Neural cell (in vitro differentiated cells): ENCODE data around the gene ENTPD8. TPM values are rescaled to one million over a fixed set of nuclear protein-coding genes. Genes with fewer than 3 reads are reported as not detected.

Experiments
- H2AFZ ChIP-seq: fragments of 200-600, 300-800 bp; sonication (generic), shearing (Covaris generic); 2 replicates; pipeline ENCODE4 v1.6.0; 2014; ENCODE audit warnings: low read depth, mild to moderate bottlenecking, antibody characterized with exemption, low read length, moderate library complexity
- H3F3A ChIP-seq: fragments of 200-600 bp; shearing (Covaris generic); 2 replicates; pipeline ENCODE4 v1.6.1; 2016; ENCODE audit warnings: mild to moderate bottlenecking, moderate library complexity, mixed read lengths, antibody characterized with exemption, low read length; ENCODE audit not compliant: insufficient read depth, poor library complexity, severe bottlenecking
- H3K27ac ChIP-seq: fragments of 200-600, 300-800 bp; sonication (generic), shearing (Covaris generic); 2 replicates; pipeline ENCODE4 v1.5.1; 2014; ENCODE audit warnings: mild to moderate bottlenecking, low read length, moderate library complexity
- H3K27me3 ChIP-seq: fragments of 300-800, 200-600 bp; sonication (generic), shearing (Covaris generic); 2 replicates; pipeline ENCODE4 v1.6.0; 2014; ENCODE audit warnings: mild to moderate bottlenecking, low read depth, low read length, moderate library complexity; ENCODE audit not compliant: insufficient read depth
- H3K36me3 ChIP-seq: fragments of 300-800, 200-600 bp; sonication (generic), shearing (Covaris generic); 2 replicates; pipeline ENCODE4 v1.5.1; 2014; ENCODE audit warnings: mild to moderate bottlenecking, antibody characterized with exemption, low read length, moderate library complexity; ENCODE audit not compliant: insufficient read depth
- H3K4me2 ChIP-seq: fragments of 300-800, 200-600 bp; sonication (generic), shearing (Covaris generic); 2 replicates; pipeline ENCODE4 v1.6.0; 2014; ENCODE audit warnings: mild to moderate bottlenecking, low read length
- H3K4me3 ChIP-seq: fragments of 300-800, 200-600 bp; sonication (generic), shearing (Covaris generic); 2 replicates; pipeline ENCODE4 v1.5.1; 2014; ENCODE audit warnings: mild to moderate bottlenecking, low read length, moderate library complexity
- H3K79me2 ChIP-seq: fragments of 200-600 bp; shearing (Covaris generic); replicated peaks from 2 replicates; pipeline ENCODE4 v1.6.0; 2014; ENCODE audit warnings: mild to moderate bottlenecking, low read length, moderate library complexity; ENCODE audit not compliant: insufficient read depth
- H3K9ac ChIP-seq: fragments of 300-800, 200-600 bp; sonication (generic), shearing (Covaris generic); 2 replicates; pipeline ENCODE4 v1.6.1; 2016; ENCODE audit warnings: mild to moderate bottlenecking, low read length, mixed read lengths
- H3K9me2 ChIP-seq: fragments of 200-600 bp; shearing (Covaris generic); 2 replicates; pipeline ENCODE4 v1.6.1; 2016; ENCODE audit warnings: mild to moderate bottlenecking, low read length, mixed read lengths; ENCODE audit not compliant: insufficient read depth
- H3K9me3 ChIP-seq: fragments of 200-600, 300-800 bp; sonication (generic), shearing (Covaris generic); 2 replicates; pipeline ENCODE4 v1.6.1; 2016; ENCODE audit warnings: mild to moderate bottlenecking, mixed run types, low read length, moderate library complexity, mixed read lengths
- H4K20me1 ChIP-seq: fragments of 200-600 bp; shearing (Covaris generic); 2 replicates; pipeline ENCODE4 v1.6.1; 2016; ENCODE audit warnings: mild to moderate bottlenecking, mixed run types; ENCODE audit not compliant: insufficient read depth
- CTCF ChIP-seq: fragments of 450-650 bp; IDR thresholded peaks from 2 replicates; pipeline ENCODE4 v1.5.1; 2014; ENCODE audit warnings: antibody characterized with exemption, mild to moderate bottlenecking, moderate library complexity; ENCODE audit not compliant: poor library complexity, severe bottlenecking
- EP300 ChIP-seq: fragments of 450-650 bp; conservative IDR thresholded peaks from 2 replicates; pipeline ENCODE4 v1.6.1; 2014; ENCODE audit warnings: antibody characterized with exemption, mild to moderate bottlenecking, moderate library complexity; ENCODE audit not compliant: poor library complexity, severe bottlenecking
- EZH2 ChIP-seq: fragments of 200-600, 300-800 bp; shearing (Covaris generic), sonication (generic); IDR thresholded peaks from 2 replicates; pipeline ENCODE4 v1.6.1; 2014; ENCODE audit warnings: antibody characterized with exemption, low read length, borderline replicate concordance, mild to moderate bottlenecking; ENCODE audit not compliant: insufficient read depth, poor library complexity, severe bottlenecking
- MXI1 ChIP-seq: fragments of 450-650 bp; conservative IDR thresholded peaks from 2 replicates; pipeline ENCODE4 v1.6.1; 2014; ENCODE audit warnings: antibody characterized with exemption, mild to moderate bottlenecking; ENCODE audit not compliant: poor library complexity, severe bottlenecking
- POLR2AphosphoS5 ChIP-seq: IDR thresholded peaks from 2 replicates; pipeline ENCODE4 v1.6.1; 2012
- RAD21 ChIP-seq: fragments of 450-650 bp; conservative IDR thresholded peaks from 2 replicates; pipeline ENCODE4 v1.6.1; 2014; ENCODE audit warnings: antibody characterized with exemption, mild to moderate bottlenecking, moderate library complexity
- REST ChIP-seq: IDR thresholded peaks from 2 replicates; pipeline ENCODE4 v1.6.1; 2012; ENCODE audit warnings: borderline replicate concordance
- SMC3 ChIP-seq: fragments of 450-650 bp; conservative IDR thresholded peaks from 2 replicates; pipeline ENCODE4 v1.6.1; 2014; ENCODE audit warnings: antibody characterized with exemption, mild to moderate bottlenecking, moderate library complexity; ENCODE audit not compliant: poor library complexity
- TAF1 ChIP-seq: IDR thresholded peaks from 2 replicates; pipeline ENCODE4 v1.6.1; 2012; ENCODE audit warnings: low read depth
- polyA plus RNA-seq: library from polyadenylated mRNA; depleted of rRNA; stranded (reverse); fragments of >200 nt; gene quantifications from 2 replicates; pipeline ENCODE4 v1.2.3, GENCODE V29; 2014

Gene ENTPD8
- polyA plus RNA-seq, 1 donor from 2014 or later = not detected

GRCh38 chr9:137488906-137489305 is 47.7 kb upstream of the ENTPD8 start:
- no peak overlapping the region for H3K4me2 ChIP-seq
- H3K4me3 ChIP-seq = no peak overlapping the region
- no peaks in the 10 kb centered on the region for H3K9me3 ChIP-seq
- H3K9ac ChIP-seq = no peak overlapping the region
- TF ChIP-seq EP300 (no peak), MXI1 (no peak), TAF1 (no peak)
- H4K20me1 ChIP-seq = no peaks in the 10 kb centered on the region
- no peaks in the 10 kb centered on the region for H3K9me2 ChIP-seq
- no peak overlapping the region for H3K27ac ChIP-seq
- H3K79me2 ChIP-seq = no peaks in the 10 kb centered on the region
- H3K36me3 ChIP-seq = no peaks in the 10 kb centered on the region
- no peaks in the 10 kb centered on the region for H3K27me3 ChIP-seq
- no peak overlapping the region for H2AFZ ChIP-seq
- H3F3A ChIP-seq = no peaks in the 10 kb centered on the region

- H3F3A ChIP-seq = no peaks in the 10 kb centered on the region
- H3K4me2 ChIP-seq = no peak overlapping the region
- H3K79me2 ChIP-seq = no peaks in the 10 kb centered on the region
- TF ChIP-seq EP300 = no peak
- TF ChIP-seq EZH2 = no peak
- TF ChIP-seq SMC3 = no peak
- no peak for TF ChIP-seq TAF1
- no peak for TF ChIP-seq REST
- TF ChIP-seq CTCF = no peak
- H3K27ac ChIP-seq = no peak overlapping the region
- no peaks in the 10 kb centered on the region for H3K9me2 ChIP-seq
- no peak overlapping the region for H3K9ac ChIP-seq
- H2AFZ ChIP-seq = no peak overlapping the region
- H4K20me1 ChIP-seq = no peaks in the 10 kb centered on the region
- H3K36me3 ChIP-seq = no peaks in the 10 kb centered on the region
- H3K9me3 ChIP-seq = no peaks in the 10 kb centered on the region
- no peak overlapping the region for H3K4me3 ChIP-seq
- H3K27me3 ChIP-seq = no peaks in the 10 kb centered on the region
Observed at GRCh38 chr9:137488327-137488653, 47.1 kb upstream of the ENTPD8 start.

- Histone ChIP-seq H2AFZ (no peak overlapping the region), H3K9ac (no peak overlapping the region), H3K27ac (no peak overlapping the region), H3K9me2 (no peaks in the 10 kb centered on the region), H3K4me2 (no peak overlapping the region), H3K27me3 (no peaks in the 10 kb centered on the region), H3F3A (no peaks in the 10 kb centered on the region), H4K20me1 (no peaks in the 10 kb centered on the region), H3K79me2 (no peaks in the 10 kb centered on the region), H3K9me3 (no peaks in the 10 kb centered on the region), H3K4me3 (no peak overlapping the region), H3K36me3 (no peaks in the 10 kb centered on the region)
- TF ChIP-seq CTCF (no peak), MXI1 (no peak), EP300 (no peak), POLR2AphosphoS5 (no peak), TAF1 (no peak), REST (no peak), RAD21 (no peak), SMC3 (no peak), EZH2 (no peak)
Observed at GRCh38 chr9:137487454-137488326, 46.5 kb upstream of the ENTPD8 start.
